B cell (primary cell): Measurements from ENCODE around the gene CHMP6.

Experiments
- EZH2 ChIP-seq: IDR thresholded peaks from 2 replicates; pipeline ENCODE4 v1.6.1; 2012; ENCODE audit warnings: borderline replicate concordance, low read depth, mild to moderate bottlenecking, moderate library complexity, low read length; ENCODE audit not compliant: insufficient read depth, poor library complexity, severe bottlenecking
- TF ChIP-seq, protein P1 (sequence below): fragments of 200-600 bp; IDR thresholded peaks from one replicate; pipeline ENCODE4 v1.8.0; 2022; ENCODE audit warnings: antibody characterized with exemption, mild to moderate bottlenecking

DNA sequence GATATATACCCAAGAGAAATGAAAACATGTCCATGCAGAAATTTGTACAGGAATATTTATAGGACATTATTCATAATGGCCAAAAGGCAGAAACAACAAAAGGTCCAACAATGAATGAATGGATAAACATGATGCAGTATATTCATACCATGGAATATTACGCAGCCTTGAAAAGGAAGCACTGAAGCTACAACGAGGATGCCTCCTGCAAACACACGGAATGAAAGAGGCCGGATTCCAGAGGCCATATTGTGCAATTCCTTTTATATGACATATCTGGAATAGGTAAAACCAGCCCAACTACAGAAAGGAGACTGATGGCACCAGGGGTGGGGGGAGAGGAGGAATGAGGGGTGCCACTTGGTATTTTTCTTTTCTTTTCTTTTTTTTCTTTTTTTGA lies 14.5 kb upstream of the CHMP6 start:
- TF ChIP-seq, protein P1, sequence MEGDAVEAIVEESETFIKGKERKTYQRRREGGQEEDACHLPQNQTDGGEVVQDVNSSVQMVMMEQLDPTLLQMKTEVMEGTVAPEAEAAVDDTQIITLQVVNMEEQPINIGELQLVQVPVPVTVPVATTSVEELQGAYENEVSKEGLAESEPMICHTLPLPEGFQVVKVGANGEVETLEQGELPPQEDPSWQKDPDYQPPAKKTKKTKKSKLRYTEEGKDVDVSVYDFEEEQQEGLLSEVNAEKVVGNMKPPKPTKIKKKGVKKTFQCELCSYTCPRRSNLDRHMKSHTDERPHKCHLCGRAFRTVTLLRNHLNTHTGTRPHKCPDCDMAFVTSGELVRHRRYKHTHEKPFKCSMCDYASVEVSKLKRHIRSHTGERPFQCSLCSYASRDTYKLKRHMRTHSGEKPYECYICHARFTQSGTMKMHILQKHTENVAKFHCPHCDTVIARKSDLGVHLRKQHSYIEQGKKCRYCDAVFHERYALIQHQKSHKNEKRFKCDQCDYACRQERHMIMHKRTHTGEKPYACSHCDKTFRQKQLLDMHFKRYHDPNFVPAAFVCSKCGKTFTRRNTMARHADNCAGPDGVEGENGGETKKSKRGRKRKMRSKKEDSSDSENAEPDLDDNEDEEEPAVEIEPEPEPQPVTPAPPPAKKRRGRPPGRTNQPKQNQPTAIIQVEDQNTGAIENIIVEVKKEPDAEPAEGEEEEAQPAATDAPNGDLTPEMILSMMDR: no peak
- TF ChIP-seq EZH2: no peak
